GM21528 (cell line): ENCODE measurements around the gene GJC1.

Experiments used
- ATAC-seq: cut with Tn5 transposase; IDR thresholded peaks from one replicate; pipeline ENCODE4 v1.9.1; 2021; ENCODE audit warnings: mild to moderate bottlenecking, moderate library complexity; ENCODE audit not compliant: unreplicated experiment, low FRiP score

GJC1 gene

GRCh38 chr17:44804302-44805089, 25.6 kb downstream of the GJC1 start:
- ATAC-seq = no peak

GRCh38 chr17:44801880-44802279, 28.2 kb downstream of the GJC1 start:
- no peak for ATAC-seq

- no peak for ATAC-seq
Observed at GRCh38 chr17:44798356-44798755, 31.7 kb downstream of the GJC1 start.

- ATAC-seq = no peak
Observed at GRCh38 chr17:44797802-44798201, 32.3 kb downstream of the GJC1 start.

- ATAC-seq = no peak
Observed at GRCh38 chr17:44796731-44797130, 33.4 kb downstream of the GJC1 start.

- no peak for ATAC-seq
Observed at GRCh38 chr17:44795928-44796327, 34.2 kb downstream of the GJC1 start.

GRCh38 chr17:44795421-44795820, 34.7 kb downstream of the GJC1 start:
- ATAC-seq = no peak

- no peak for ATAC-seq
Observed at GRCh38 chr17:44794851-44795413, 35.2 kb downstream of the GJC1 start.

- no peak for ATAC-seq
Observed at GRCh38 chr17:44793885-44794842, 35.9 kb downstream of the GJC1 start.

GRCh38 chr17:44792276-44792675, 37.8 kb downstream of the GJC1 start:
- ATAC-seq = no peak

GRCh38 chr17:44788139-44788538, 41.9 kb downstream of the GJC1 start:
- no peak for ATAC-seq

GRCh38 chr17:44787271-44787940, 42.7 kb downstream of the GJC1 start:
- ATAC-seq = no peak

GRCh38 chr17:44786551-44787081, 43.5 kb downstream of the GJC1 start:
- no peak for ATAC-seq

GRCh38 chr17:44785921-44786320, 44.2 kb downstream of the GJC1 start:
- no peak for ATAC-seq

- ATAC-seq = no peak
Observed at GRCh38 chr17:44782326-44782850, 47.7 kb downstream of the GJC1 start.

- ATAC-seq = no peak
Observed at GRCh38 chr17:44781551-44782325, 48.3 kb downstream of the GJC1 start.

GRCh38 chr17:44780845-44781480, 49.1 kb downstream of the GJC1 start:
- no peak for ATAC-seq

GRCh38 chr17:44780161-44780560, 49.9 kb downstream of the GJC1 start:
- no peak for ATAC-seq
